ENCODE measurements around the gene TROAP.
"Not testable (repeated sequence)": the region's sequence is repeated elsewhere in the genome, so short reads cannot be mapped to it uniquely, and the experiment has no call there.

TROAP gene, protein sequence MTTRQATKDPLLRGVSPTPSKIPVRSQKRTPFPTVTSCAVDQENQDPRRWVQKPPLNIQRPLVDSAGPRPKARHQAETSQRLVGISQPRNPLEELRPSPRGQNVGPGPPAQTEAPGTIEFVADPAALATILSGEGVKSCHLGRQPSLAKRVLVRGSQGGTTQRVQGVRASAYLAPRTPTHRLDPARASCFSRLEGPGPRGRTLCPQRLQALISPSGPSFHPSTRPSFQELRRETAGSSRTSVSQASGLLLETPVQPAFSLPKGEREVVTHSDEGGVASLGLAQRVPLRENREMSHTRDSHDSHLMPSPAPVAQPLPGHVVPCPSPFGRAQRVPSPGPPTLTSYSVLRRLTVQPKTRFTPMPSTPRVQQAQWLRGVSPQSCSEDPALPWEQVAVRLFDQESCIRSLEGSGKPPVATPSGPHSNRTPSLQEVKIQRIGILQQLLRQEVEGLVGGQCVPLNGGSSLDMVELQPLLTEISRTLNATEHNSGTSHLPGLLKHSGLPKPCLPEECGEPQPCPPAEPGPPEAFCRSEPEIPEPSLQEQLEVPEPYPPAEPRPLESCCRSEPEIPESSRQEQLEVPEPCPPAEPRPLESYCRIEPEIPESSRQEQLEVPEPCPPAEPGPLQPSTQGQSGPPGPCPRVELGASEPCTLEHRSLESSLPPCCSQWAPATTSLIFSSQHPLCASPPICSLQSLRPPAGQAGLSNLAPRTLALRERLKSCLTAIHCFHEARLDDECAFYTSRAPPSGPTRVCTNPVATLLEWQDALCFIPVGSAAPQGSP

DNA sequence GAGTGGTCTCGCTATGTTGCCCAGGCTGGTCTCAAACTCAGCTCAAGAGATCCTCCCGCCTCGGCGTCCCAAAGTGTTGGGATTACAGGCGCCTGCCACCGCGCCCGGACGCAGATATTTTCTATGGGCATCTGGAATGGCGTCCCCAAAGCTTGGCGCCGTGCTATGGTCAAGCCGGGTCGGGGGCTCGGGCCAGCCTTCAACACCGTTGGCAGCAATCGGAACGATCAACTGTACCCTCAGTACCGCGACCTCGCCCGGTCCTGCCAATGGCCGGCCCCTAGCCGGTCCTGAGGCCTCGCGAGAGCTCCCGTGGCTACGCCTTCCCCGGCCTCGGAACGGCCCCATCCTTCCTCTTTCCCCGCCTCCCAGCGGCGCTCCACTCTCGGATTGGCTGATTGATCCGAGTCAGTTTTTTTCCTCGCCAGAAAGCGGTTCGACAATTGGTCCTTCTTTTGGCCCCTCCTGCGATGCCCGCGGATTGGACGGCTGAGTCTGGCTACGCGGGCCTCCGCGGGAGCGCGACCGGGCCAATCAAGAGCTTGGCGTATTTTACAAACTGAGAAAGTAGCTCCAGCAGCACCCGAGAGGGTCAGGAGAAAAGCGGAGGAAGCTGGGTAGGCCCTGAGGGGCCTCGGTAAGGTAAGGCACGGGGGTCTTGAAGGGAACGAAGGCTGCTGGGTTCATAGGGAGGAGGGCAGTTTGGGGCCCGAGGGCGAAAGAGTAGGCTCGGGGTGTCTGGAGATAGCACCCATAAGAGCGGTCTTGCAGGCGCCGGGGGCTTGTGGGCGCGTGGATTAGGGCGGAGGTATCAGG lies at the start of gene TROAP:
Gene TROAP (plus strand): TSS at position 548 of the 816 bp plus-strand sequence. CDS start 354 bp downstream, outside the sequence.
- DNase-seq, result peak; percentile 98

DNA sequence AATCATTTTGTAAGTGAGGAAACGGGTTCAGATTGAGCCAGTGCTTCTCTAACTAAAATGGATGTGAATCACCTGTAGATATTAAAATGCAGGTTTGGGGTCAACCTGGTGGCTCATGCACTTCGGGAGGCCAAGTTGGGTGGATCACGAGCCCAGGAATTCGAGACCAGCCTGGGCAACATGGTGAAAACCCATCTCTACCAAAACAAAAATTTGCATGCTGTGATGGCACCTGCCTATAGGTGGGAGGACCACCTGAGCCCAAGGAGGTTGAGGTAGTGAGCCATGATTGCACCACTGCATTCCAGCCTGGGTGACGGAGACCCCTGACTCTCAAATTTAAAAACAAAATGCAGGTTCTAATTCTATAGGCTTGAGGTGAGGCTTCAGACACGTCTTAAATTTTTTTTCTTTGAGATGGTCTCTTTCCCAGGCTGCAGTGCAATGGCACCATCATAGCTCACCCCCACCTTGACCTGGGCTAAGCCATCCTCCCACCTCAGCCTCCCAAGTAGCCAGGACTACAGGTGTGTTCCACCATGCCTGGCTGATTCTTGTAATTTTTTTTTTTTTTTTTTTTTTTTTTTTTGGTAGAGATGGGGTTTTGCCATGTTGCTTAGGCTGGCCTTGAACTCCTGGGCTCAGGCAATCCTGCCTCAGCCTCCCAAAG lies 49.2 kb upstream of the TROAP start:
- DNase-seq, result no peak

DNA sequence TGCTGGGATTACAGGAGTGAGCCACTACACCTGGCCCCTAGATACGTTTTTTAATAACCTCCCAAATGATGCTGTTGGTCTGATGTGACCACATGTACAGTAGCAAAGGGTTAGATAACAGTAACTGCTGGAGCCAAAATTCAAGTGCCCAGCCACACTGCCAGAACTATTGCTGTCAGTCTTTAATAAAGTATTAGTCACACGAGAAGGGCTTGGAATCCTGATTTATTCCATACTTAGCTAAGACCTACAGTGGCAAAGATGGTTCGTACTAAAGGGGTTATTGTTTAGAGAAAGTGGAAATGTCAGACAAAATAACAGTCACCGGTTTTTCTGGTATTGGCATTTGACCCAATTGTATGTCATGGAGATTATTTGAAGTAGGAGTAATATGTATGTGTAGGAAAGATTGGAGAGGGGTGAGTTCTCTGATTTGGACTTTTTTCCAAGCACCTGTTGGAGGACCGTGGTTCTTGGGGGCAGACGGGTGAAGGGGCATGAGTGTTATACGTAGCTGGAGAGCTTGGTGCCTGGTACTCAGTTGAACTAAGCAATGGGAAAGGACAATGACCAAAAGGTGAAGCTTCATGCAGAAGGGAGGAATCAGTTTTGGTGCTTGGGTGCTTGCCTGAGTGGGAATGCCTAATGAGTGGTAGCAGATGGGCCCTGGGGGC lies 48.5 kb upstream of the TROAP start:
- no peak for DNase-seq

- no peak for DNase-seq
Measured at GRCh38 chr12:49276304-49277290, 46.5 kb upstream of the TROAP start.

- no peak for DNase-seq
Measured at GRCh38 chr12:49277466-49277865, 45.6 kb upstream of the TROAP start.

DNA sequence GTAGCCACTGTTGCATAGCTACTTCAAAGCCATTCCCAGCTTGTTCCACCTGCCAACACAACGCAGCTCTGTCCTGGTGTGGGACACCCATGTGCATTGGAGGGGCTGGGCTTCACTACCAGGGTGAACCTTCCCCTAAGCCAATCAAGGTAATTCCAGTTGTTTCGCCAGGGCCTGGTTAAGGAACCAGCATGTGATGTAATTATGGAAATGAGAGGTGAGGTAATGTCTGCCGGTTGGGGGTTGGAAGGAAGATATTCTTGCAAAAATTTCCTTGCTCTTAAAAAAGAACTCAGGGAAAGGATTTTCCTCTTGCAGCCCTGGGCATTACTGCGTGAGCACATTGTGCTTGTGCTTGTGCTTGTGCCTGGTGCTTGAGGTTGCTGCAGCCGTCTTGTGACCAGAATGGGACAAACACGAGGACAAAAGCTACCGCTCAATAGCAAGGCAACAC lies 43.3 kb upstream of the TROAP start:
- no peak for DNase-seq

- not testable (repeated sequence) for DNase-seq
Measured at GRCh38 chr12:49280545-49280944, 42.5 kb upstream of the TROAP start.

DNA sequence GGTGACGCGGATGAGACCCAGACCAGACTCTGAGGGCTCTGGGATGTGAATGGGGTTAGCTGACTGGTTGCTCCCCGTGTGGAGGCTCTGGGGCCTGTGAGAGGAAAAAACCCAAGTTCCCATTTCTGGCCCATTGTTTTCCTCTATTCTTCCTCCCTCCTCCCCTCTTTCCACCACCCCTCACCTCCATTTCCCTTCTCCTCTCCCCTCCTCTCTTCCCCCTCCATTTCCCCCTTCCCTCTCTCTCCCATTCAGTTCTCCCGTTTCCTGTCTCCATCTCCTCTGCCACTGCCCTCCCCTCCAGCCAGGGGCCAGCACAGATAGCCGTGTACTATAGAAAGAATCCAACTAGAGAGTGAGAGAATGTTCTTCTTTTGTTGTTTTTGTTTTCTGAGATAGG lies 40.8 kb upstream of the TROAP start:
- DNase-seq, result no peak

GRCh38 chr12:49282740-49283375 lies 40.2 kb upstream of the TROAP start:
- DNase-seq, result not testable (repeated sequence)

DNA sequence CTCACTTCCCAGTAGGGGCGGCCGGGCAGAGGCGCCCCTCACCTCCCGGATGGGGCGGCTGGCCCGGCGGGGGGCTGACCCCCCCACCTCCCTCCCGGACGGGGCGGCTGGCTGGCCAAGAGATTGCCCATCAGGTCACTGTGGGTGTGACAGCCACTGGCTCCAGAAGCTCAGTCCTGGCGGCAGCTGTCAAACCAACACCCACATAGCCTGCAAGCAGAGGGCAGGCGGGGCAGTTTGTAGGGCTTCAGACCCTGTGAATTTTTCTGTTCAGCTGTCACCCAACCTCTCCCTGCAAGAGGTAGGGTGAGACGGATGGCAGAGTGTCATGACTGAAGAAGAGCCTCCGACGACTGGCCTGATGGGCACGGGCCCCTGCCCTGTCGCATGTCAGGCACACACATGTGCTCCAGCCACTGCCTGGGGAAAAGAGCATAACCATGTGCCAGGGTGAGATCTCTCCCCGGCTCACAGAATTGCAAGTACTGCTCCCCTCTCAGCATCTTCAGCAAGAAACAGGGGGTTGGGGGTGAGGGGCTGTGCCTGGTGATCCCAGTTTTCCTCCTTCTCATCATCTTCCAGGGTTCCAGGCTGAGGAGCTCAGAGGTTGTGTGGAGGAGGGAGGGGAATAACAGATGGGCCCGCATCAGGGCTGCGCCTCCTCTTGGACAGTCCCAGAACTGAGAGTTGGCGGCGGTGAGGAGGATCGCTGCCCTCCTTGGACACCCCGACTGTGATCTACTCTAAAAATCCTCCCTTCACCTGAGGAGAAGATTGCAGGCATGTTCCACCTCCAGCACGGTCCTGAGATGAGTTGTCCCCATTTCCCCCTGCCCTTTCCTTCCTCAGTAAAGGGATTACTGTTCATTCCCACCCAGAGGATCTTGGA lies 39.3 kb upstream of the TROAP start:
- DNase-seq, result no peak

GRCh38 chr12:49284672-49285071 lies 38.4 kb upstream of the TROAP start:
- DNase-seq, result no peak

GRCh38 chr12:49287876-49288275 lies 35.2 kb upstream of the TROAP start:
- DNase-seq, result no peak

DNA sequence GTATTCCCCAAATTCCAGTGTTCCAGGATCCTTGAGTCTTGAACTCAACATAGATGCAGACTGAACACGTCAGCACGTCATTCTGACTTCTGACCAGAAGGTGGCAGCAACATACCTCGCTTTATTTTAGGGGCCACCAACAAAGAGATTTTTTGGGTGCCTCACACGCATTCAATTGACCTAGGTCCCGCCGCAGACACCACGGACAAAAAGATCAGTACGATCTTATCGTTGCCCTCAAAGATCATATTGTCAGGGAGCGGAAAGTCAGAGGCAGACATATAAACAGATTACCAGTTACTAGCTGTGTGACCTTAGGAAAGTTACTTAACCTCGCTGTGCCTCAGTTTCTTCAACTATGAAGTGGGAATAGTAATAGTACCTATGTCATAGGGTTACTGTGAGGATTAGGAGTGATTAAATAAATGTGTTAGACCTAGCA lies 34.6 kb upstream of the TROAP start:
- peak; percentile 61 for DNase-seq

DNA sequence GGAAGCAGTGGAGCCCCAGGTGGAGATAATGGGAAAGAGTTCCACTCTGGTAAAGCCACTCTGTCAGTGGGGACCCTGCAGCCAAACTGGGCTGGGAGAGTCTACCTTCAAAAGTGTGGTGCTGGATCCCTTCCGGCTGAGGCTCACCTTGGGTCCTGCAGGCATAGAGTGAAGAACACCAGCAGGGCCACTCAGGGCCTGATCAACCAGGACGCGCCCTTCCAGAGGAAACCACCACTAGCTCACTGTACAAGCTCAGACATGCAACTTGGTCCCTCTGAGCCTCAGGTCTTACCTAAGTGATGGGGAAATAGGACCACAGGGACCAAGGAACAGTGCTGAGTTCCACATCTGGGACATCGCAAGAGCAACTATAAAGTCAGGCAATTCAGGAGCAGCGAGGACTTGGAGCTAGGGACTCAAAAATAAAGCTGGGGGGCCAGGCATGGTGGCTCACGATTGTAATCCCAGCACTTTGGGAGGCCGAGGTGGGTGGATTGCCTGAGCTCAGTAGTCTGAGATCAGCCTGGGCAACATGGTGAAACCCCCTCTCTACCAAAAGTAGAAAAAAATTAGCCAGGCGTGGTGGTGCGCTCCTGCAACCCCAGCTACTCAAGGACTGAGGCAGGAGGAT lies 34.0 kb upstream of the TROAP start:
- DNase-seq, result no peak

DNA sequence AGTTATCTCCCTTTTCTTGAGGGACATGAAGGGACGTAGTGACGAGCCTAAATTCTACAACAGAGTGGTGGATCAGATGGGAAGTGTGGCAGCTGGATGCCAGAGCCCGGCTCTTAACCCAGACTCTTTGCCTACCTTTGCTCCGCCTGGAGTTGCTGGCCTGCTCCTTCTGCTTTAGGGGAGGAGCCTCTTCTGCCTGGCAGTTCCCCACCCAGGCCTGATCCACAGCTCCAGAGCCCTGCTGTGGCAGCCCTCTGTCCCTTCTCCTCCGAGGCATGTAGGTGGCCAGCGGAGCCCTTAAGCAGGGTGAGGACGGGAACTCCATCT lies 30.4 kb upstream of the TROAP start:
- DNase-seq, result no peak

DNA sequence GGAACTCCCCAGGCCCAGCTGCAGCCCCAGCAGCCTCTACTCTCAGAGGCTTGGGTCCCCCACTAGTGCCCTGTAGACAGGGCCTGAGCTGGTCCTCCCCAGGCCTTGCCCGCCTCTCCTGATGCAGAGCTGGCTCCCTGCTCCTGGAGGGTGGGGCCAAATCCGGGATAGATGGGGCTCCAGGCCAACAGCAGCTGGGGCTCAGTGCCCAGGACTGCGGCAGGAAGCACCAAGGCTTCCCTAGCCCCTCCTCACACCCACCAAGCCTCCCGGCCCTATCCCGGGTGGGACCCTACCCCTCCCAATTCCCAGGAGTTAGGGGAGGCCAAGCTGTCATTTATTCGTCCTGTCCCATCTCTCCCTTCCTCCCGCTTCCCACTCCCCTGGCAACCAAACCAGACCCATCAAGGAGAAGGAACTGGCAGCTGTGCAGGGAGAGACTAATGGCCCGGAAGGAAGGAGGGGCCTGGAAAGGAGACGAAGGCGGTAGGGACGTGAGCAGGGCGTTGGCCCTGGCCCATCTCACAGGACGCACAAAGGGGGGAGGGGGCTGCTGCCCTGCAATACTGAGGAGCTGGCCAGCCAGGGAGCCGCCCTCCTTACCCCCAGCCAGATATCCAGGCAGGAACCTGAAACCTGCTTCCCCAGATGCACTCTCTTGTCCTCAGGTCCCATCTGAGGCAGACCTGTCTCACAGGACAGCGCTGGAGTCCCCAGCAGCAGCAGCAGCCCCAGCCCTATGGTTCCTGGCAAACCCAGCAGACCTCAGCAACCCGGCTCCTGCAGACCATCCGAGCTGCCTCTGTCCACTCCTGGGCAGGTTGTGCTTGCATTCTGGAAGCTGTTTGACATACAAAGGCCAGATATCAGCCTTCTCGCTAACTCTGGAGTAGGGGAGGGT lies 29.7 kb upstream of the TROAP start:
- no peak for DNase-seq

- DNase-seq, result no peak
Measured at GRCh38 chr12:49294086-49294803, 28.8 kb upstream of the TROAP start.

All from stimulated activated CD4-positive, alpha-beta T cell treated with anti-CD3 and anti-CD28 coated beads, Interleukin-1b, Interleukin-23, amount 100 ng/mL, for 48 hours (primary cell).